Fibroblast of villous mesenchyme (primary cell): ENCODE measurements around the gene ENTHD1. TPM values are rescaled to one million over a fixed set of nuclear protein-coding genes. Genes with fewer than 3 reads are reported as not detected.
A peak's percentile ranks its signal among the peaks of the same experiment; 100 is the strongest.

Experiments used
- DNase-seq: peaks from one replicate; pipeline ENCODE4 v3.0.0-alpha.2; 2010; ENCODE audit warnings: low read depth
- H3K4me3 ChIP-seq: 2 replicates; pipeline ENCODE4 v1.5.1; 2011; ENCODE audit warnings: low read depth, mild to moderate bottlenecking, low read length
- total RNA-seq: library from RNA; depleted of rRNA; stranded (reverse); fragments of >200 nt; gene quantifications from 2 replicates; pipeline ENCODE4 v1.2.3, GENCODE V29; 2012
- TF ChIP-seq, protein P1 (sequence below): IDR thresholded peaks from 2 replicates; pipeline ENCODE4 v1.5.1; 2012; ENCODE audit warnings: low read depth, mild to moderate bottlenecking, low read length; ENCODE audit not compliant: insufficient read depth

ENTHD1 gene
- total RNA-seq, 1 donor = not detected

DNA sequence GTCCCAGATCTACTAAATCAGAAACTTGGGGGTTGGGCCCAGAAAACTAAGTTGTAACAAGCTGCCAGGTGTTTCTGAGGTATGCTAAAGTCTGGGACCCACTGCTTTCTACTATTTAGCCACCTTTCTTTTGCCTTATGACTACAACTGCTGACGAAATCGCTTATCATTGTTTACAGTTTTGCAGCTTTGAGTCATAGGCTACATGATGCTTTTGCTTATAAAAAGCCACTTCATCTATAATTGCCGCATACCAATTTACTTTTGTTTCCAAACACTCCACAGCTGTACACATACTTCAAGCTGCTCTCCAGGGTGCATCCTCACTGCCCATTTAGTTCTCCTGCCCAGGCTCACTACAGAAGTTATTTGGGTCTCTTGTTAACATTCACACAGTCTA is 144.7 kb downstream of the ENTHD1 start:
- DNase-seq = peak; percentile 88
- H3K4me3 ChIP-seq = no peak overlapping the region
- TF ChIP-seq, protein P1, sequence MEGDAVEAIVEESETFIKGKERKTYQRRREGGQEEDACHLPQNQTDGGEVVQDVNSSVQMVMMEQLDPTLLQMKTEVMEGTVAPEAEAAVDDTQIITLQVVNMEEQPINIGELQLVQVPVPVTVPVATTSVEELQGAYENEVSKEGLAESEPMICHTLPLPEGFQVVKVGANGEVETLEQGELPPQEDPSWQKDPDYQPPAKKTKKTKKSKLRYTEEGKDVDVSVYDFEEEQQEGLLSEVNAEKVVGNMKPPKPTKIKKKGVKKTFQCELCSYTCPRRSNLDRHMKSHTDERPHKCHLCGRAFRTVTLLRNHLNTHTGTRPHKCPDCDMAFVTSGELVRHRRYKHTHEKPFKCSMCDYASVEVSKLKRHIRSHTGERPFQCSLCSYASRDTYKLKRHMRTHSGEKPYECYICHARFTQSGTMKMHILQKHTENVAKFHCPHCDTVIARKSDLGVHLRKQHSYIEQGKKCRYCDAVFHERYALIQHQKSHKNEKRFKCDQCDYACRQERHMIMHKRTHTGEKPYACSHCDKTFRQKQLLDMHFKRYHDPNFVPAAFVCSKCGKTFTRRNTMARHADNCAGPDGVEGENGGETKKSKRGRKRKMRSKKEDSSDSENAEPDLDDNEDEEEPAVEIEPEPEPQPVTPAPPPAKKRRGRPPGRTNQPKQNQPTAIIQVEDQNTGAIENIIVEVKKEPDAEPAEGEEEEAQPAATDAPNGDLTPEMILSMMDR = no peak

DNA sequence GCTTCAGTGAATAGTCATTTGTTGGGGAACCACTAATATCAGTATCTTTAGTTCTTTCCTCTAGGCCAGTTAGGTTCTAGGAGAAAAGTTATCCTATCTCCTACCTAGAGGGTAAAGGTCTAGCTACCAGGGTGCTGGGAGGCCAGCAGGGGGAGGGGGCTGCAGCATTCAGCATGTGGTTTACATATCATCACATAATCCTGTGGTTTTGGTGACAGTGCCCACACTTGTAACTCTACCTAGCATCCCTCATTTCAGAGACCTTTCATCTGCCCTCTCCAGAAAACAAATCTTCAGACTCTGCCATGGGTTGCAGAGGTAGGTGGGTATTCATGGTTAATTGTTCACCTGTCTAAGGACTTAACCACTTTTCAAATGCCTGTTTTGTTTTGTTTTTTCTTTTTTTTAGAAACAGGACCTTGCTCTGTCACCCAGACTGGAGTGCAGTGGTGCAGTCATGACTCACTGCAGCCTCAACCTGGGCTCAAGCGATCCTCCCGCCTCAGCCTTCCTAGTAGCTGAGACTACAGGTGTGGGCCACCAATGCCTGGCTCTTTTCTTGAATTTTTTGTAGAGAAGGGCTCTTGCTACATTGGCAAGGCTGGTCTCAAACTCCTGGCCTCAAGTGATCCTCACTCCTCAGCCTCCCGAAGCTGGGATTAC is 146.8 kb downstream of the ENTHD1 start:
- no peak for DNase-seq
- no peak overlapping the region for H3K4me3 ChIP-seq
- TF ChIP-seq, protein P1 = no peak

DNA sequence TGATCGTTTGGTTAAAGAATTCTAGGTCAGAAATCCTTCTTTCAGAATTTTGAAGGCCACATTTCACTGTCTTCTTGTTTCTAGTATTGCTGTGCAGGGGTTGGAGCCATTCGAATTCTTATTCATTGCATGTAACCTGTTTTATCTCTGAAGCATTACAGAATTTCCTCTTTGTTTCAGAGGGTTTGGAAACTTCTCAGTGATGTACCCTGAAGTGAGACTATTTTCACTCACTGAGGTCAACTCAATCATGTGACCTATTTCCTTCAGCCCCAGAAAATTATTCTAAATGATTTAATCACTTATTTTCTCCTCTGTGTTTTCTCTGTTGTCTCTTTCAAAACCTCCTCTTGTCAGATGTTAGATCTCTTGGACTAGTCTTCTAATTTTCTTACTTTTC is 147.8 kb downstream of the ENTHD1 start:
- TF ChIP-seq, protein P1 = no peak
- DNase-seq = no peak
- no peak overlapping the region for H3K4me3 ChIP-seq

DNA sequence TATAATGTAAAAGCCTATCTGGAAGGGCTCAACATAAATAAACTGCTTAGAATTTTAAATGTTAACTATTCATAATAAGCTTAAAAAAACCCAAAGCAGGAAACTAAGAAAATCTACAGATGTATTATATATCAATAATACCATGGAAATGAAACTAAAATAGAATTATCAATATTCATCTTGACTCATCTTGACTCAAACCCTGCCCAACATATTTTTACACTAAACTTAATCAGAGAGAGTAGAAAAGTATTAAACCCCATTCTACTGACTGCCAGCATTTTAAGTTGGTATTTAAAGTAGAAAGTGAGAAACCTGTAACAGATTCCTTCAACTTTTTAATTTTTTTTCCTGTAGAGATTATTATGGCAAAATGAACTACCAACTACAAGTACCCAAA is 149.2 kb downstream of the ENTHD1 start:
- TF ChIP-seq, protein P1 = no peak
- DNase-seq = no peak
- no peak overlapping the region for H3K4me3 ChIP-seq

DNA sequence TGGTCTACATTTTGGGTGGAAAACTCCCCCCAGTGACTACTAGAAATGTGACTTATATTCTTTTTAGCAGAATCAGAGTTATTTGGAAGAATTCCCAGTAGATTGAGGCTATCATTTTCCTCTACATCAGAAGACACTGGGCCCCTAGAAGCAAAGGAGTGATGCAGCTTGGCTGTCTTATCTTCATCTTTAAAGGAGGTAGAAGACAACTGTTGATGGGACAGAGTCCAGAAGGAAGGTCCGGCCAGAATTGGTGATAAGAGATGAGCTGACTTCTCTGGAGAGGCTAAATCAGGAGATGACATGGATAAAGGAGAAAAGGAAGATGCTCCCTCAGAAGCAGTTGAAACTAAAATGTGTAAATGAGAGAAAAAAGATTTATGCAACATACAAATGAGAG is 149.6 kb downstream of the ENTHD1 start:
- TF ChIP-seq, protein P1 = no peak
- no peak for DNase-seq

DNA sequence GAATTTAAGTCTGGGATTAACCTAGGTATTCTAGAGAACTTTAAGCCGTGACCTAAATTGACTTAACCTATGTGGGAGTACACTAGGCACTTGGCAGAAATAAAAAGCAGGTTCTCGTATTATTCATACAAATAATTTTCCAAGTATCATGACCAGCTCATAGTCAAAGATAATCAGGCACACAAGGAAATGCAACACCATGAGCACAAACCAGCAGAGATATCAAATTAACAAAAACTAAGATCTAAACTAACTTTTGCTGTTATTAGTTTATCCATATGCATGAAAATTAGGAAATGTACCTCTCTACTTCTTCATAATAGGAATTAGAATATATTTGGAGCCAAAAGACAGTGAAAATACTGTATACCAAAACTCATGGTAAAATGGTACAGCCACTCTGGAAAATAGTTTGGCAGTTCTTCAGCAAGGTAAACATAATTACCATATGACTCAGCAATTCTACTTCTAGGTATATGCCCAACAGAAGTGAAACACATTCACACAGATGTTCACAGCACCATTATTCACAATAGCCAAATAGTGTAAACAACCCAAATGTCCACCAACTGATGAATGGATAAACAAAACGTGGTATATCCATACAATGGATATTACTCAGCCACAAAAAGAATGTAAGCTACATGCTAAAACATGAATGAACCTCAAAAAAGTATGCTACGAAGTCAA is 154.1 kb downstream of the ENTHD1 start:
- no peak overlapping the region for H3K4me3 ChIP-seq
- TF ChIP-seq, protein P1 = no peak
- DNase-seq = no peak

More for the DNA sequence above, 149.6 kb downstream of the ENTHD1 start:
- no peak overlapping the region for H3K4me3 ChIP-seq
